ENCODE measurements around the gene RPS26. TPM values are rescaled to one million over a fixed set of nuclear protein-coding genes. Genes with fewer than 3 reads are reported as not detected.

The RPS26 gene
- total and polyA plus RNA-seq, 2 donors (not counting 3 experiments of a cell fraction or from before 2014, with no cell fraction given): 57.3 to 1,847 TPM

DNA sequence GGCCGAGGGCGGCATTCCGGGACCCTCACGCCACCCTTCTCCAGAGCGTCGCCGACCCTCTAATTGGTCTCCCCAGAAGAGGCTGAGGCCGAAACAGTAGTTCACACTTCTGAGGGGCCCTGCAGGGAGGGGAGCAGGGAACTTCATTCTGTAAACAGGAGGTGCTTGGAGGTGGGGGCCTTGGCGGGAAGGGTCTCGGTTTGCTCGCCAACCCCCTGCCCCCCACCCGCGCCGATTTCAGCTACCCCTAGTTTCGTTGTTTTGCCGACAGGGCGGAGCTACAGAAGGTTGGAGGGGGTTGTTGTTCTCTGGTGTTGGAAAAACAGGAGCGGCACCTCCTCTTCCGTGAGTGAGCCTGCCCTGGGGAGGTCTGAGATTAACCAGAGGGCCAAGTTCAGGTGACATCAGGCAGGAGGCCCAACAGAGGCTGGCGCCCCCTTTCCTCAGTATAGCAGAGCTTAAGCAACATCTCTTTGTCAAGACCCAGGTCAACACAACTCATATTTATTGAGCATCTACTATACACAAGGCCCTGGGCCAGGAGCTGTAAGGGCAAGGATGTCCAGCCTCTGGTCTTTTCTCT, 38.9 kb downstream of the RPS26 start:
- peaks cover 2 to 4% of the 10 kb centered on the region in 2 experiments for H3K27me3 ChIP-seq (ENCODE audit: control insufficient read depth in 2 of 2, insufficient read depth in 2 of 2, low read length in 2 of 2)
- no peak overlapping the region for H3K9ac ChIP-seq (replicated peaks; ENCODE audit: extremely low read depth, insufficient read depth, low read length)
- ChIA-PET CTCF (interaction anchor here (0.8 to 5.0 kb wide), 3 partner anchors 23 to 288 kb away, joined by 3 to 59 read pairs (median 3); partner anchors contain the start of gene PA2G4), POLR2A (interaction anchor here (1.3 kb wide), 1 partner anchor 24 kb away, joined by 3 read pairs; the partner anchor contains the start of gene PA2G4)
- no peaks in the 10 kb centered on the region for H3K79me2 ChIP-seq (ENCODE audit: control insufficient read depth, insufficient read depth, low read length)
- H3K27ac ChIP-seq (ENCODE audit: insufficient read depth, low read depth, low read length): no peak overlapping the region
- DNase-seq (ENCODE audit: low read depth, low spot score) (no peak), FAIRE-seq (no peak)
- dilution Hi-C loops (cut with MboI; ENCODE audit: extremely low pct_ligation_motif_present, low sequenced_read_pairs) (no loop called here), intact Hi-C loops (cut with micrococcal nuclease) (no loop called here)
- H3K36me3 ChIP-seq (ENCODE audit: control insufficient read depth in 2 of 2, extremely low read depth in 1 of 2, insufficient read depth in 2 of 2, low read length in 2 of 2): no peaks in the 10 kb centered on the region
- H4K20me1 ChIP-seq (replicated peaks; ENCODE audit: control insufficient read depth, extremely low read depth, insufficient read depth, low read length): no peaks in the 10 kb centered on the region
- no peak overlapping the region for H3K4me2 ChIP-seq (ENCODE audit: insufficient read depth, low read length)
- no peak overlapping the region for H2AFZ ChIP-seq (ENCODE audit: low read depth, low read length)
- no peak overlapping the region for H3K4me3 ChIP-seq (replicated peaks in 1 of 3; ENCODE audit: insufficient read depth in 1 of 3, low read depth in 1 of 3, low read length in 3 of 3)
- peaks cover 8% of the 10 kb centered on the region for H3K4me1 ChIP-seq (ENCODE audit: control insufficient read depth, extremely low read depth, insufficient read depth, low read length)
- no peak for TF ChIP-seq GATA2 (IDR thresholded peaks at IDR 0.05; ENCODE audit: insufficient read depth, insufficient read length, low read depth, low read length)
- no peak for TF ChIP-seq POLR2A (IDR thresholded peaks at IDR 0.05; ENCODE audit: low read depth, low read length)
- no peak for TF ChIP-seq FOS (IDR thresholded peaks at IDR 0.05; ENCODE audit: borderline replicate concordance, insufficient read depth, low read length)
- TF ChIP-seq MYC (IDR thresholded peaks at IDR 0.05; ENCODE audit: low read depth, low read length): no peak
- TF ChIP-seq POLR2AphosphoS5 (IDR thresholded peaks at IDR 0.05; ENCODE audit: insufficient read depth, low read depth, low read length): no peak
- no peak for TF ChIP-seq CTCF (IDR thresholded peaks at IDR 0.05; ENCODE audit: extremely low read depth in 1 of 2, insufficient read depth in 1 of 2, low read depth in 1 of 2, low read length in 2 of 2)
- no peak for TF ChIP-seq MAX (IDR thresholded peaks at IDR 0.05; ENCODE audit: insufficient read depth, insufficient read length)
- no peak for TF ChIP-seq JUN (IDR thresholded peaks at IDR 0.05; ENCODE audit: borderline replicate concordance, insufficient read depth, insufficient read length, low read depth)
- TF ChIP-seq EZH2 (IDR thresholded peaks at IDR 0.05; ENCODE audit: borderline replicate concordance, low read depth, low read length, severe bottlenecking): no peak
- no peaks in the 10 kb centered on the region for H3K9me1 ChIP-seq (replicated peaks; ENCODE audit: control insufficient read depth, extremely low read depth, insufficient read depth, low read length)
- H3K9me3 ChIP-seq (replicated peaks; ENCODE audit: control insufficient read depth, insufficient read depth, low read length): no peaks in the 10 kb centered on the region
- no TSS peak for BruUV-seq (replicated peaks)

Measured in endothelial cell of umbilical vein (primary cell).